Endothelial cell of umbilical vein (primary cell): ENCODE data around the gene EIF2AK3.

ENCODE experiments used
- POLR2A ChIP-seq: IDR thresholded peaks from 2 replicates; pipeline ENCODE4 v1.6.1; 2012; ENCODE audit warnings: low read depth, mild to moderate bottlenecking, control low read depth, low read length
- TF ChIP-seq, protein P1 (sequence below): IDR thresholded peaks from 2 replicates; pipeline ENCODE4 v1.6.1; 2011; ENCODE audit not compliant: insufficient read depth, insufficient read length

DNA sequence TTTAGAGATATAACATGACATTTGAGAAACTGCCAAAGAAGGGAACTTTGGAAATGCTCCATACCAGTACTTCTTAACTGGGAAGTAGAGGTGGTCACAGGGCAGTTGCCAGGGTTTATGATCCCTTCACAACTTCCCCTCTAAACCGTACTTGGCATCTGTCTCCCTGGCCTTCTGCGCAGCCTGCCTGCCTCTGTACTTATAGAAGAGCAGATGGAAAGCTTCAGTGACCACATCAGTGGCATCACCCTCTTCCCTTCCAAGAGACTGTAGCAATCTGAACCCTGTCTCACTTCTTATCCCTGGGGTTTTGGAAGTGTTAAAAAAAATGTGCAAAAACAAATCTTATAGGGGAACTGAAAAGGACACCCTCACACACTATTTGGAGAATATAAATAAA, 64.1 kb downstream of the EIF2AK3 start:
- no peak for TF ChIP-seq POLR2A
- TF ChIP-seq, protein P1, sequence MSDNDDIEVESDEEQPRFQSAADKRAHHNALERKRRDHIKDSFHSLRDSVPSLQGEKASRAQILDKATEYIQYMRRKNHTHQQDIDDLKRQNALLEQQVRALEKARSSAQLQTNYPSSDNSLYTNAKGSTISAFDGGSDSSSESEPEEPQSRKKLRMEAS: no peak
